ENCODE measurements around the gene PSMC1.

Gene PSMC1

GRCh38 chr14:90302529-90303303, 46.4 kb downstream of the PSMC1 start:
- no peak for DNase-seq

GRCh38 chr14:90303473-90303872, 47.1 kb downstream of the PSMC1 start:
- no peak for DNase-seq

- DNase-seq: no peak
Measured at GRCh38 chr14:90304502-90304901, 48.1 kb downstream of the PSMC1 start.

- no peak for DNase-seq
Measured at GRCh38 chr14:90305176-90305601, 48.8 kb downstream of the PSMC1 start.

- no peak for DNase-seq
Measured at GRCh38 chr14:90308561-90308960, 52.2 kb downstream of the PSMC1 start.

- DNase-seq: no peak
Measured at GRCh38 chr14:90317286-90317685, 60.9 kb downstream of the PSMC1 start.

GRCh38 chr14:90318016-90318415, 61.7 kb downstream of the PSMC1 start:
- no peak for DNase-seq

GRCh38 chr14:90319173-90319572, 62.8 kb downstream of the PSMC1 start:
- DNase-seq: no peak

- no peak for DNase-seq
Measured at GRCh38 chr14:90319634-90320541, 63.5 kb downstream of the PSMC1 start.

GRCh38 chr14:90321891-90322290, 65.5 kb downstream of the PSMC1 start:
- DNase-seq: no peak

Data from GDM1 (cell line).